ENCODE measurements around the gene SLC25A12. TPM values are rescaled to one million over a fixed set of nuclear protein-coding genes. Genes with fewer than 3 reads are reported as not detected.
"Not testable (repeated sequence)": the region's sequence is repeated elsewhere in the genome, so short reads cannot be mapped to it uniquely, and the experiment has no call there.

The SLC25A12 gene
- total RNA-seq, 1 donor from 2014 or later = 9.7 TPM

- DNase-seq (ENCODE audit: low spot score) = no peak
- Mint-ChIP-seq H3K27ac (ENCODE audit: unreplicated experiment) (no peak overlapping the region), H3K4me1 (ENCODE audit: unreplicated experiment) (no peaks in the 10 kb centered on the region), H3K9me3 (ENCODE audit: unreplicated experiment) (no peaks in the 10 kb centered on the region), H3K27me3 (ENCODE audit: unreplicated experiment) (no peaks in the 10 kb centered on the region), H3K36me3 (ENCODE audit: low read depth, unreplicated experiment) (no peaks in the 10 kb centered on the region), H3K4me3 (ENCODE audit: unreplicated experiment) (no peak overlapping the region)
- TF ChIP-seq CTCF (IDR thresholded peaks at IDR 0.05; ENCODE audit: unreplicated experiment) = no peak
Measured at GRCh38 chr2:171813729-171814128, 80.3 kb downstream of the SLC25A12 start.

GRCh38 chr2:171813126-171813525 is 80.9 kb downstream of the SLC25A12 start:
- no peak for DNase-seq (ENCODE audit: low spot score)
- no peak for TF ChIP-seq CTCF (IDR thresholded peaks at IDR 0.05; ENCODE audit: unreplicated experiment)
- H3K27ac Mint-ChIP-seq (ENCODE audit: unreplicated experiment) = no peak overlapping the region
- no peaks in the 10 kb centered on the region for H3K27me3 Mint-ChIP-seq (ENCODE audit: unreplicated experiment)
- H3K9me3 Mint-ChIP-seq (ENCODE audit: unreplicated experiment) = no peaks in the 10 kb centered on the region
- no peak overlapping the region for H3K4me3 Mint-ChIP-seq (ENCODE audit: unreplicated experiment)
- no peaks in the 10 kb centered on the region for H3K36me3 Mint-ChIP-seq (ENCODE audit: low read depth, unreplicated experiment)
- no peaks in the 10 kb centered on the region for H3K4me1 Mint-ChIP-seq (ENCODE audit: unreplicated experiment)

GRCh38 chr2:171811245-171811628 is 82.8 kb downstream of the SLC25A12 start:
- H3K4me3 Mint-ChIP-seq (ENCODE audit: unreplicated experiment) = no peak overlapping the region
- no peak for TF ChIP-seq CTCF (IDR thresholded peaks at IDR 0.05; ENCODE audit: unreplicated experiment)
- DNase-seq (ENCODE audit: low spot score) = no peak
- H3K27ac Mint-ChIP-seq (ENCODE audit: unreplicated experiment) = no peak overlapping the region
- no peaks in the 10 kb centered on the region for H3K9me3 Mint-ChIP-seq (ENCODE audit: unreplicated experiment)
- H3K27me3 Mint-ChIP-seq (ENCODE audit: unreplicated experiment) = no peaks in the 10 kb centered on the region
- H3K4me1 Mint-ChIP-seq (ENCODE audit: unreplicated experiment) = no peaks in the 10 kb centered on the region
- no peaks in the 10 kb centered on the region for H3K36me3 Mint-ChIP-seq (ENCODE audit: low read depth, unreplicated experiment)

GRCh38 chr2:171810422-171811244 is 83.4 kb downstream of the SLC25A12 start:
- no peak overlapping the region for H3K27ac Mint-ChIP-seq (ENCODE audit: unreplicated experiment)
- H3K4me1 Mint-ChIP-seq (ENCODE audit: unreplicated experiment) = no peaks in the 10 kb centered on the region
- H3K27me3 Mint-ChIP-seq (ENCODE audit: unreplicated experiment) = no peaks in the 10 kb centered on the region
- H3K36me3 Mint-ChIP-seq (ENCODE audit: low read depth, unreplicated experiment) = no peaks in the 10 kb centered on the region
- DNase-seq (ENCODE audit: low spot score) = no peak
- no peaks in the 10 kb centered on the region for H3K9me3 Mint-ChIP-seq (ENCODE audit: unreplicated experiment)
- TF ChIP-seq CTCF (IDR thresholded peaks at IDR 0.05; ENCODE audit: unreplicated experiment) = no peak
- no peak overlapping the region for H3K4me3 Mint-ChIP-seq (ENCODE audit: unreplicated experiment)

- not testable (repeated sequence) for H3K27ac Mint-ChIP-seq (ENCODE audit: unreplicated experiment); H3K27me3 Mint-ChIP-seq (ENCODE audit: unreplicated experiment); H3K4me3 Mint-ChIP-seq (ENCODE audit: unreplicated experiment); H3K4me1 Mint-ChIP-seq (ENCODE audit: unreplicated experiment); H3K36me3 Mint-ChIP-seq (ENCODE audit: low read depth, unreplicated experiment); DNase-seq (ENCODE audit: low spot score); H3K9me3 Mint-ChIP-seq (ENCODE audit: unreplicated experiment)
Measured at GRCh38 chr2:171808885-171809284, 85.2 kb downstream of the SLC25A12 start.
